GM23338 (cell line): ENCODE results near the gene WSCD1. TPM values are rescaled to one million over a fixed set of nuclear protein-coding genes. Genes with fewer than 3 reads are reported as not detected.

Experiments used
- ATAC-seq: fragments of 200-7000 bp; cut with Tn5 transposase; 3 replicates; pipeline ENCODE4 v1.9.1; 2020
- DNase-seq: peaks from one replicate; pipeline ENCODE4 v3.0.0-alpha.2; 2015; ENCODE audit warnings: low spot score
- H2AFZ ChIP-seq: fragments of 200-600 bp; sonication (generic); 2 replicates; pipeline ENCODE4 v1.8.0; 2016; ENCODE audit warnings: antibody characterized with exemption, mild to moderate bottlenecking, moderate library complexity
- H3F3A ChIP-seq: fragments of 200-600 bp; sonication (generic); replicated peaks from 2 replicates; pipeline ENCODE4 v1.8.0; 2017; ENCODE audit warnings: antibody characterized with exemption, mixed run types, low read depth
- H3K27ac ChIP-seq: fragments of 200-600 bp; sonication (generic); 2 replicates; pipeline ENCODE4 v1.6.1; 2016; ENCODE audit warnings: low read depth
- H3K27me3 ChIP-seq: fragments of 200-600 bp; sonication (generic); 2 replicates; pipeline ENCODE4 v1.8.0; 2016; ENCODE audit warnings: mild to moderate bottlenecking, mixed run types, moderate library complexity; ENCODE audit not compliant: insufficient read depth
- H3K36me3 ChIP-seq: fragments of 200-600 bp; sonication (generic); 2 replicates; pipeline ENCODE4 v1.8.0; 2016; ENCODE audit warnings: mild to moderate bottlenecking; ENCODE audit not compliant: insufficient read depth
- H3K4me1 ChIP-seq: fragments of 200-600 bp; sonication (generic); 2 replicates; pipeline ENCODE4 v1.8.0; 2016; ENCODE audit warnings: mild to moderate bottlenecking, moderate library complexity; ENCODE audit not compliant: insufficient read depth
- H3K4me2 ChIP-seq: fragments of 200-600 bp; sonication (generic); 2 replicates; pipeline ENCODE4 v1.7.1; 2017; ENCODE audit warnings: mixed run types
- H3K4me3 ChIP-seq: fragments of 200-600 bp; sonication (generic); 2 replicates; pipeline ENCODE4 v1.6.1; 2016; ENCODE audit warnings: mixed run types
- H3K79me2 ChIP-seq: fragments of 200-600 bp; sonication (generic); replicated peaks from 2 replicates; pipeline ENCODE4 v1.8.0; 2017; ENCODE audit warnings: mild to moderate bottlenecking; ENCODE audit not compliant: insufficient read depth
- H3K9me2 ChIP-seq: fragments of 200-600 bp; sonication (generic); 2 replicates; pipeline ENCODE4 v1.8.0; 2017; ENCODE audit not compliant: insufficient read depth
- H4K20me1 ChIP-seq: fragments of 200-600 bp; sonication (generic); replicated peaks from 2 replicates; pipeline ENCODE4 v1.8.0; 2017; ENCODE audit warnings: mild to moderate bottlenecking; ENCODE audit not compliant: insufficient read depth
- H3K27ac Mint-ChIP-seq: 2 replicates; pipeline ENCODE4 v1.8.0; 2020; ENCODE audit warnings: inconsistent platforms, mild to moderate bottlenecking, moderate library complexity, mixed read lengths
- H3K27me3 Mint-ChIP-seq: 3 replicates; pipeline ENCODE4 v1.8.0; 2022; ENCODE audit warnings: low read depth, mild to moderate bottlenecking, moderate library complexity, mixed read lengths, inconsistent platforms; ENCODE audit not compliant: insufficient read depth, poor library complexity
- H3K36me3 Mint-ChIP-seq: 3 replicates; pipeline ENCODE4 v1.8.0; 2021; ENCODE audit warnings: low read depth, mild to moderate bottlenecking, inconsistent platforms, moderate library complexity, mixed read lengths
- H3K4me1 Mint-ChIP-seq: 3 replicates; pipeline ENCODE4 v1.8.0; 2020; ENCODE audit warnings: mild to moderate bottlenecking, inconsistent platforms, mixed read lengths
- H3K4me3 Mint-ChIP-seq: 3 replicates; pipeline ENCODE4 v1.8.0; 2021; ENCODE audit warnings: moderate library complexity, mild to moderate bottlenecking, inconsistent platforms, mixed read lengths
- H3K9me3 Mint-ChIP-seq: 3 replicates; pipeline ENCODE4 v1.8.0; 2020; ENCODE audit warnings: moderate library complexity, mild to moderate bottlenecking, inconsistent platforms, mixed read lengths
- CREB1 ChIP-seq: fragments of 250-450 bp; sonication (Bioruptor Pico); IDR thresholded peaks from 2 replicates; pipeline ENCODE4 v1.5.0; 2020; ENCODE audit warnings: low read depth, mild to moderate bottlenecking, moderate library complexity
- EZH2 ChIP-seq: fragments of 200-600 bp; sonication (generic); IDR thresholded peaks from one replicate; pipeline ENCODE4 v1.8.0; 2017; ENCODE audit warnings: antibody characterized with exemption, mild to moderate bottlenecking, low read depth; ENCODE audit not compliant: unreplicated experiment
- EZH2phosphoT487 ChIP-seq: fragments of 200-600 bp; sonication (generic); IDR thresholded peaks from one replicate; pipeline ENCODE4 v1.8.1; 2018; ENCODE audit warnings: antibody characterized with exemption; ENCODE audit not compliant: unreplicated experiment
- JUNB ChIP-seq: IDR thresholded peaks from one replicate; pipeline ENCODE4 v1.6.1; 2016; ENCODE audit warnings: antibody characterized with exemption; ENCODE audit not compliant: unreplicated experiment
- NANOG ChIP-seq: IDR thresholded peaks from 2 replicates; pipeline ENCODE4 v1.6.1; 2016; ENCODE audit warnings: antibody characterized with exemption, borderline replicate concordance
- POLR2AphosphoS5 ChIP-seq: IDR thresholded peaks from 2 replicates; pipeline ENCODE4 v1.6.1; 2016; ENCODE audit warnings: antibody characterized with exemption, low read depth
- STAT1 ChIP-seq: IDR thresholded peaks from one replicate; pipeline ENCODE4 v1.6.1; 2016; ENCODE audit warnings: antibody characterized with exemption; ENCODE audit not compliant: unreplicated experiment
- ZNF114 ChIP-seq: fragments of 250-450 bp; sonication (Bioruptor Pico); IDR thresholded peaks from 2 replicates; pipeline ENCODE4 v1.5.0; 2020; ENCODE audit warnings: mild to moderate bottlenecking, moderate library complexity
- ZNF331 ChIP-seq: fragments of 250-450 bp; sonication (Bioruptor Pico); IDR thresholded peaks from 2 replicates; pipeline ENCODE4 v1.5.0; 2020; ENCODE audit warnings: low read depth, mild to moderate bottlenecking, moderate library complexity
- polyA plus RNA-seq: library from polyadenylated mRNA; unstranded; fragments of >200 nt; fragmentation: Nextera tagmentation; extraction: Ambion mirVana; gene quantifications from 2 replicates; pipeline ENCODE4 v1.2.1, GENCODE V29; 2016
- total RNA-seq: library from RNA; depleted of rRNA; stranded (reverse); fragments of >200 nt; shearing (Covaris generic); gene quantifications from 2 replicates; pipeline ENCODE4 v1.2.3, GENCODE V29; 2014
- TF ChIP-seq, protein P1 (sequence below): fragments of 250-450 bp; sonication (Bioruptor Pico); IDR thresholded peaks from 2 replicates; pipeline ENCODE4 v1.5.0; 2020; ENCODE audit warnings: mild to moderate bottlenecking, moderate library complexity
- TF ChIP-seq, protein P2 (sequence below): IDR thresholded peaks from one replicate; pipeline ENCODE4 v1.6.1; 2018; ENCODE audit warnings: antibody characterized with exemption; ENCODE audit not compliant: unreplicated experiment
- TF ChIP-seq, protein P3 (sequence below): IDR thresholded peaks from 2 replicates; pipeline ENCODE4 v1.6.1; 2016; ENCODE audit warnings: antibody characterized with exemption
- TF ChIP-seq, protein P4 (sequence below), 2 experiments: fragments of 200-600 bp in 1 of 2; sonication (generic) in 1 of 2; conservative IDR thresholded peaks; 2 replicates each; pipeline versions ENCODE4 v1.5.1 to v1.6.1; 2016 to 2017; ENCODE audit warnings: antibody characterized with exemption in 2 of 2, low read depth in 2 of 2, mild to moderate bottlenecking in 2 of 2, moderate library complexity in 1 of 2

The WSCD1 gene
- total and polyA plus RNA-seq, 2 experiments from 2014 or later, result 6.1 to 38.9 TPM

GRCh38 chr17:6052926-6053325 lies 17.3 kb upstream of the WSCD1 start:
- H3F3A ChIP-seq, result no peaks in the 10 kb centered on the region
- no peaks in the 10 kb centered on the region for H3K4me1 ChIP-seq
- TF ChIP-seq NANOG (no peak), POLR2AphosphoS5 (no peak), JUNB (no peak), ZNF114 (no peak), EZH2phosphoT487 (no peak), CREB1 (CRISPR knock-in tag) (no peak), EZH2 (no peak), STAT1 (no peak), ZNF331 (CRISPR knock-in tag) (no peak)
- TF ChIP-seq, protein P1, sequence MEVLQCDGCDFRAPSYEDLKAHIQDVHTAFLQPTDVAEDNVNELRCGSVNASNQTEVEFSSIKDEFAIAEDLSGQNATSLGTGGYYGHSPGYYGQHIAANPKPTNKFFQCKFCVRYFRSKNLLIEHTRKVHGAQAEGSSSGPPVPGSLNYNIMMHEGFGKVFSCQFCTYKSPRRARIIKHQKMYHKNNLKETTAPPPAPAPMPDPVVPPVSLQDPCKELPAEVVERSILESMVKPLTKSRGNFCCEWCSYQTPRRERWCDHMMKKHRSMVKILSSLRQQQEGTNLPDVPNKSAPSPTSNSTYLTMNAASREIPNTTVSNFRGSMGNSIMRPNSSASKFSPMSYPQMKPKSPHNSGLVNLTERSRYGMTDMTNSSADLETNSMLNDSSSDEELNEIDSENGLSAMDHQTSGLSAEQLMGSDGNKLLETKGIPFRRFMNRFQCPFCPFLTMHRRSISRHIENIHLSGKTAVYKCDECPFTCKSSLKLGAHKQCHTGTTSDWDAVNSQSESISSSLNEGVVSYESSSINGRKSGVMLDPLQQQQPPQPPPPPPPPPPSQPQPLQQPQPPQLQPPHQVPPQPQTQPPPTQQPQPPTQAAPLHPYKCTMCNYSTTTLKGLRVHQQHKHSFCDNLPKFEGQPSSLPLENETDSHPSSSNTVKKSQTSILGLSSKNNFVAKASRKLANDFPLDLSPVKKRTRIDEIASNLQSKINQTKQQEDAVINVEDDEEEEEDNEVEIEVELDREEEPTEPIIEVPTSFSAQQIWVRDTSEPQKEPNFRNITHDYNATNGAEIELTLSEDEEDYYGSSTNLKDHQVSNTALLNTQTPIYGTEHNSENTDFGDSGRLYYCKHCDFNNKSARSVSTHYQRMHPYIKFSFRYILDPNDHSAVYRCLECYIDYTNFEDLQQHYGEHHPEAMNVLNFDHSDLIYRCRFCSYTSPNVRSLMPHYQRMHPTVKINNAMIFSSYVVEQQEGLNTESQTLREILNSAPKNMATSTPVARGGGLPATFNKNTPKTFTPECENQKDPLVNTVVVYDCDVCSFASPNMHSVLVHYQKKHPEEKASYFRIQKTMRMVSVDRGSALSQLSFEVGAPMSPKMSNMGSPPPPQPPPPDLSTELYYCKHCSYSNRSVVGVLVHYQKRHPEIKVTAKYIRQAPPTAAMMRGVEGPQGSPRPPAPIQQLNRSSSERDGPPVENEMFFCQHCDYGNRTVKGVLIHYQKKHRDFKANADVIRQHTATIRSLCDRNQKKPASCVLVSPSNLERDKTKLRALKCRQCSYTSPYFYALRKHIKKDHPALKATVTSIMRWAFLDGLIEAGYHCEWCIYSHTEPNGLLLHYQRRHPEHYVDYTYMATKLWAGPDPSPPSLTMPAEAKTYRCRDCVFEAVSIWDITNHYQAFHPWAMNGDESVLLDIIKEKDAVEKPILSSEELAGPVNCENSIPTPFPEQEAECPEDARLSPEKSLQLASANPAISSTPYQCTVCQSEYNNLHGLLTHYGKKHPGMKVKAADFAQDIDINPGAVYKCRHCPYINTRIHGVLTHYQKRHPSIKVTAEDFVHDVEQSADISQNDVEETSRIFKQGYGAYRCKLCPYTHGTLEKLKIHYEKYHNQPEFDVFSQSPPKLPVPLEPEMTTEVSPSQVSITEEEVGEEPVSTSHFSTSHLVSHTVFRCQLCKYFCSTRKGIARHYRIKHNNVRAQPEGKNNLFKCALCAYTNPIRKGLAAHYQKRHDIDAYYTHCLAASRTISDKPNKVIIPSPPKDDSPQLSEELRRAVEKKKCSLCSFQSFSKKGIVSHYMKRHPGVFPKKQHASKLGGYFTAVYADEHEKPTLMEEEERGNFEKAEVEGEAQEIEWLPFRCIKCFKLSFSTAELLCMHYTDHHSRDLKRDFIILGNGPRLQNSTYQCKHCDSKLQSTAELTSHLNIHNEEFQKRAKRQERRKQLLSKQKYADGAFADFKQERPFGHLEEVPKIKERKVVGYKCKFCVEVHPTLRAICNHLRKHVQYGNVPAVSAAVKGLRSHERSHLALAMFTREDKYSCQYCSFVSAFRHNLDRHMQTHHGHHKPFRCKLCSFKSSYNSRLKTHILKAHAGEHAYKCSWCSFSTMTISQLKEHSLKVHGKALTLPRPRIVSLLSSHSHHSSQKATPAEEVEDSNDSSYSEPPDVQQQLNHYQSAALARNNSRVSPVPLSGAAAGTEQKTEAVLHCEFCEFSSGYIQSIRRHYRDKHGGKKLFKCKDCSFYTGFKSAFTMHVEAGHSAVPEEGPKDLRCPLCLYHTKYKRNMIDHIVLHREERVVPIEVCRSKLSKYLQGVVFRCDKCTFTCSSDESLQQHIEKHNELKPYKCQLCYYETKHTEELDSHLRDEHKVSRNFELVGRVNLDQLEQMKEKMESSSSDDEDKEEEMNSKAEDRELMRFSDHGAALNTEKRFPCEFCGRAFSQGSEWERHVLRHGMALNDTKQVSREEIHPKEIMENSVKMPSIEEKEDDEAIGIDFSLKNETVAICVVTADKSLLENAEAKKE (CRISPR knock-in tag), result no peak
- TF ChIP-seq, protein P2, sequence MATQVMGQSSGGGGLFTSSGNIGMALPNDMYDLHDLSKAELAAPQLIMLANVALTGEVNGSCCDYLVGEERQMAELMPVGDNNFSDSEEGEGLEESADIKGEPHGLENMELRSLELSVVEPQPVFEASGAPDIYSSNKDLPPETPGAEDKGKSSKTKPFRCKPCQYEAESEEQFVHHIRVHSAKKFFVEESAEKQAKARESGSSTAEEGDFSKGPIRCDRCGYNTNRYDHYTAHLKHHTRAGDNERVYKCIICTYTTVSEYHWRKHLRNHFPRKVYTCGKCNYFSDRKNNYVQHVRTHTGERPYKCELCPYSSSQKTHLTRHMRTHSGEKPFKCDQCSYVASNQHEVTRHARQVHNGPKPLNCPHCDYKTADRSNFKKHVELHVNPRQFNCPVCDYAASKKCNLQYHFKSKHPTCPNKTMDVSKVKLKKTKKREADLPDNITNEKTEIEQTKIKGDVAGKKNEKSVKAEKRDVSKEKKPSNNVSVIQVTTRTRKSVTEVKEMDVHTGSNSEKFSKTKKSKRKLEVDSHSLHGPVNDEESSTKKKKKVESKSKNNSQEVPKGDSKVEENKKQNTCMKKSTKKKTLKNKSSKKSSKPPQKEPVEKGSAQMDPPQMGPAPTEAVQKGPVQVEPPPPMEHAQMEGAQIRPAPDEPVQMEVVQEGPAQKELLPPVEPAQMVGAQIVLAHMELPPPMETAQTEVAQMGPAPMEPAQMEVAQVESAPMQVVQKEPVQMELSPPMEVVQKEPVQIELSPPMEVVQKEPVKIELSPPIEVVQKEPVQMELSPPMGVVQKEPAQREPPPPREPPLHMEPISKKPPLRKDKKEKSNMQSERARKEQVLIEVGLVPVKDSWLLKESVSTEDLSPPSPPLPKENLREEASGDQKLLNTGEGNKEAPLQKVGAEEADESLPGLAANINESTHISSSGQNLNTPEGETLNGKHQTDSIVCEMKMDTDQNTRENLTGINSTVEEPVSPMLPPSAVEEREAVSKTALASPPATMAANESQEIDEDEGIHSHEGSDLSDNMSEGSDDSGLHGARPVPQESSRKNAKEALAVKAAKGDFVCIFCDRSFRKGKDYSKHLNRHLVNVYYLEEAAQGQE, result no peak
- TF ChIP-seq, protein P3, sequence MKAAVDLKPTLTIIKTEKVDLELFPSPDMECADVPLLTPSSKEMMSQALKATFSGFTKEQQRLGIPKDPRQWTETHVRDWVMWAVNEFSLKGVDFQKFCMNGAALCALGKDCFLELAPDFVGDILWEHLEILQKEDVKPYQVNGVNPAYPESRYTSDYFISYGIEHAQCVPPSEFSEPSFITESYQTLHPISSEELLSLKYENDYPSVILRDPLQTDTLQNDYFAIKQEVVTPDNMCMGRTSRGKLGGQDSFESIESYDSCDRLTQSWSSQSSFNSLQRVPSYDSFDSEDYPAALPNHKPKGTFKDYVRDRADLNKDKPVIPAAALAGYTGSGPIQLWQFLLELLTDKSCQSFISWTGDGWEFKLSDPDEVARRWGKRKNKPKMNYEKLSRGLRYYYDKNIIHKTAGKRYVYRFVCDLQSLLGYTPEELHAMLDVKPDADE, result no peak
- TF ChIP-seq, protein P4, sequence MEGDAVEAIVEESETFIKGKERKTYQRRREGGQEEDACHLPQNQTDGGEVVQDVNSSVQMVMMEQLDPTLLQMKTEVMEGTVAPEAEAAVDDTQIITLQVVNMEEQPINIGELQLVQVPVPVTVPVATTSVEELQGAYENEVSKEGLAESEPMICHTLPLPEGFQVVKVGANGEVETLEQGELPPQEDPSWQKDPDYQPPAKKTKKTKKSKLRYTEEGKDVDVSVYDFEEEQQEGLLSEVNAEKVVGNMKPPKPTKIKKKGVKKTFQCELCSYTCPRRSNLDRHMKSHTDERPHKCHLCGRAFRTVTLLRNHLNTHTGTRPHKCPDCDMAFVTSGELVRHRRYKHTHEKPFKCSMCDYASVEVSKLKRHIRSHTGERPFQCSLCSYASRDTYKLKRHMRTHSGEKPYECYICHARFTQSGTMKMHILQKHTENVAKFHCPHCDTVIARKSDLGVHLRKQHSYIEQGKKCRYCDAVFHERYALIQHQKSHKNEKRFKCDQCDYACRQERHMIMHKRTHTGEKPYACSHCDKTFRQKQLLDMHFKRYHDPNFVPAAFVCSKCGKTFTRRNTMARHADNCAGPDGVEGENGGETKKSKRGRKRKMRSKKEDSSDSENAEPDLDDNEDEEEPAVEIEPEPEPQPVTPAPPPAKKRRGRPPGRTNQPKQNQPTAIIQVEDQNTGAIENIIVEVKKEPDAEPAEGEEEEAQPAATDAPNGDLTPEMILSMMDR (conservative IDR thresholded peaks at IDR 0.05; ENCODE audit: low read depth in 2 of 2), result no peak
- no peak overlapping the region for H3K27ac ChIP-seq
- Mint-ChIP-seq H3K4me3 (no peak overlapping the region), H3K4me1 (peaks cover 17% of the 10 kb centered on the region), H3K36me3 (no peaks in the 10 kb centered on the region), H3K27ac (no peak overlapping the region), H3K9me3 (no peaks in the 10 kb centered on the region), H3K27me3 (peaks cover 5% of the 10 kb centered on the region)
- H3K79me2 ChIP-seq, result no peaks in the 10 kb centered on the region
- H3K4me2 ChIP-seq, result no peak overlapping the region
- no peak for ATAC-seq
- no peaks in the 10 kb centered on the region for H3K9me2 ChIP-seq
- H2AFZ ChIP-seq, result no peak overlapping the region
- DNase-seq, result no peak
- no peaks in the 10 kb centered on the region for H3K27me3 ChIP-seq
- H3K4me3 ChIP-seq, result no peak overlapping the region
- H4K20me1 ChIP-seq, result no peaks in the 10 kb centered on the region
- no peaks in the 10 kb centered on the region for H3K36me3 ChIP-seq
